GM12878 (cell line): ENCODE results near the gene RANBP17. TPM values are rescaled to one million over a fixed set of nuclear protein-coding genes. Genes with fewer than 3 reads are reported as not detected.

Source experiments
- ATAC-seq: fragments of 200-7000 bp; cut with Tn5 transposase; 3 replicates; pipeline ENCODE4 v1.9.1; 2020; ENCODE audit warnings: mild to moderate bottlenecking, moderate library complexity
- BruUV-seq: library from RNA; stranded (reverse); fragments of 400-500 nt; replicated peaks from 2 replicates; lab custom pipeline; 2021; lab: Mats Ljungman, UMichigan
- CTCF ChIA-PET: fragments of 300-600 bp; sonication (Branson Sonifier 250); formaldehyde crosslinking; extraction: SDS; loops from one replicate; lab custom pipeline; 2021; ENCODE audit warnings: inconsistent platforms; lab: Yijun Ruan, JAX
- POLR2A ChIA-PET: fragments of 350-600 bp; formaldehyde crosslinking; extraction: SDS; loops from one replicate; lab custom pipeline; 2021; ENCODE audit warnings: inconsistent platforms; lab: Charles Lee
- RAD21 ChIA-PET: fragments of 300-600 bp; sonication (Branson Sonifier 250); formaldehyde crosslinking; loops from one replicate; lab custom pipeline; 2023; ENCODE audit warnings: antibody characterized with exemption; ENCODE audit not compliant: unreplicated experiment; lab: Charles Lee
- SMC1A ChIA-PET: fragments of 300-600 bp; sonication (Branson Sonifier 250); formaldehyde crosslinking; loops from one replicate; lab custom pipeline; 2023; ENCODE audit not compliant: unreplicated experiment, uncharacterized antibody; lab: Charles Lee
- DNase-seq: peaks from one replicate; pipeline ENCODE4 v3.0.0-alpha.2; 2011; ENCODE audit warnings: low read depth, low spot score
- FAIRE-seq: peaks from 3 replicates; lab custom pipeline; 2011; peaks lifted over from hg19 to GRCh38; lab: Jason Lieb, UNC
- H2AFZ ChIP-seq: 2 replicates; pipeline ENCODE4 v1.6.0; 2011; ENCODE audit warnings: low read depth, low read length, control low read depth; ENCODE audit not compliant: control insufficient read depth
- H3K27ac ChIP-seq: 2 replicates; pipeline ENCODE4 v1.5.1; 2011; ENCODE audit warnings: control low read depth; ENCODE audit not compliant: control insufficient read depth, insufficient read depth
- H3K27me3 ChIP-seq, 2 experiments: replicated peaks in 1 of 2; 2 replicates each; pipeline versions ENCODE4 v1.6.0 to v1.6.1; 2011; ENCODE audit warnings: low read length in 1 of 2; ENCODE audit not compliant: control insufficient read depth in 2 of 2, insufficient read depth in 2 of 2
- H3K36me3 ChIP-seq, 2 experiments: 2 replicates each; pipeline ENCODE4 v1.5.1; 2011; ENCODE audit warnings: low read length in 1 of 2; ENCODE audit not compliant: control insufficient read depth in 2 of 2, insufficient read depth in 2 of 2
- H3K4me1 ChIP-seq: 2 replicates; pipeline ENCODE4 v1.6.1; 2011; ENCODE audit warnings: mild to moderate bottlenecking, low read length, moderate library complexity, mixed read lengths; ENCODE audit not compliant: control insufficient read depth, insufficient read depth
- H3K4me2 ChIP-seq: 2 replicates; pipeline ENCODE4 v1.6.0; 2011; ENCODE audit warnings: control low read depth; ENCODE audit not compliant: control insufficient read depth, insufficient read depth
- H3K4me3 ChIP-seq: fragments of 200-600 bp; sonication (generic); 2 replicates; pipeline ENCODE4 v1.5.1; 2016
- H3K79me2 ChIP-seq: 2 replicates; pipeline ENCODE4 v1.6.0; 2011; ENCODE audit warnings: low read length; ENCODE audit not compliant: control insufficient read depth, insufficient read depth
- H3K9ac ChIP-seq: 2 replicates; pipeline ENCODE4 v1.8.0; 2011; ENCODE audit warnings: low read length, control low read depth, mixed read lengths; ENCODE audit not compliant: control insufficient read depth, insufficient read depth
- H3K9me3 ChIP-seq: replicated peaks from 3 replicates; pipeline ENCODE4 v1.5.1; 2011; ENCODE audit warnings: mild to moderate bottlenecking, low read length; ENCODE audit not compliant: control insufficient read depth, insufficient read depth
- H4K20me1 ChIP-seq: 2 replicates; pipeline ENCODE4 v1.6.0; 2011; ENCODE audit not compliant: control insufficient read depth, insufficient read depth
- CEBPZ ChIP-seq: fragments of 150-350 bp; IDR thresholded peaks from 2 replicates; pipeline ENCODE4 v1.6.1; 2016; ENCODE audit warnings: low read depth, low read length
- CREM ChIP-seq: IDR thresholded peaks from 2 replicates; pipeline ENCODE4 v1.6.1; 2014; ENCODE audit warnings: antibody characterized with exemption, low read depth
- NFYB ChIP-seq: IDR thresholded peaks from 2 replicates; pipeline ENCODE4 v1.6.1; 2011; ENCODE audit warnings: low read depth, mild to moderate bottlenecking, low read length, improper control_type of control experiment, moderate library complexity; ENCODE audit not compliant: insufficient read depth
- PAX5 ChIP-seq: IDR thresholded peaks from 2 replicates; pipeline ENCODE4 v1.6.1; 2011; ENCODE audit warnings: low read depth, low read length, borderline replicate concordance
- RAD51 ChIP-seq: fragments of 450-650 bp; IDR thresholded peaks from 2 replicates; pipeline ENCODE4 v1.6.1; 2016; ENCODE audit warnings: moderate library complexity, mild to moderate bottlenecking, inconsistent platforms
- SMC3 ChIP-seq: IDR thresholded peaks from 2 replicates; pipeline ENCODE4 v1.6.1; 2011; ENCODE audit warnings: low read length, improper control_type of control experiment, borderline replicate concordance
- STAT1 ChIP-seq: fragments of 450-650 bp; conservative IDR thresholded peaks from 2 replicates; pipeline ENCODE4 v1.6.1; 2014; ENCODE audit warnings: antibody characterized with exemption, mild to moderate bottlenecking
- USF2 ChIP-seq: IDR thresholded peaks from 2 replicates; pipeline ENCODE4 v1.6.1; 2011; ENCODE audit warnings: low read depth, low read length, improper control_type of control experiment, borderline replicate concordance
- ZBTB11 ChIP-seq: fragments of 450-650 bp; formaldehyde crosslinking; IDR thresholded peaks from 2 replicates; pipeline ENCODE4 v1.5.0; 2022; ENCODE audit warnings: mild to moderate bottlenecking, missing genetic modification characterization
- WGBS: methylation state at CpG from one replicate; pipeline ENCODE4 v1.1.6; 2016; ENCODE audit warnings: low lambda C conversion rate; ENCODE audit not compliant: insufficient replicate concordance, insufficient coverage; ENCODE audit errors: missing lambda C conversion rate; 5-methylcytosine and 5-hydroxymethylcytosine counted together
- in situ Hi-C: fragments of 300-500 bp; cut with MboI; formaldehyde crosslinking; loops from 9 replicates; pipeline ENCODE4 v1.14.3; 2018; ENCODE audit warnings: mixed read lengths
- intact Hi-C: fragments of 100-400 bp; cut with micrococcal nuclease; formaldehyde crosslinking; loops from one replicate; pipeline ENCODE4 v1.14.2; 2022; ENCODE audit not compliant: unreplicated experiment
- polyA plus RNA-seq, 11 experiments: library from polyadenylated mRNA; depleted of rRNA in 4 of 11; unstranded in 6 of 11; stranded (reverse) in 5 of 11; fragments of >200 nt; fragmentation: Nextera tagmentation in 4 of 11; fragmentation: Illumina TruSeq in 1 of 11; extraction: Ambion mirVana in 4 of 11; extraction: Trizol in 1 of 11; gene quantifications; 1 replicate in 1 of 11; 2 replicates in 10 of 11; pipeline versions ENCODE4 v1.2.1 to v1.2.3, GENCODE V29; 2011 to 2016; ENCODE audit warnings: inconsistent platforms in 2 of 11, missing spikeins in 2 of 11, low read depth in 1 of 11
- total RNA-seq, 4 experiments: library from RNA; depleted of rRNA in 3 of 4; stranded (reverse); fragments of >200 nt in 3 of 4; fragmentation: Illumina TruSeq in 1 of 4; extraction: Trizol in 1 of 4; gene quantifications; 2 replicates each; pipeline versions ENCODE4 v1.2.1 to v1.2.3, GENCODE V29; 2013 to 2021
- TF ChIP-seq, protein P1 (sequence below): IDR thresholded peaks from 2 replicates; pipeline ENCODE4 v1.6.1; 2012; ENCODE audit warnings: low read depth, low read length, improper control_type of control experiment

The RANBP17 gene
- total and polyA plus RNA-seq, 10 of the 15 experiments (the other 5 are each of a cell fraction or from before 2014, with no cell fraction given), result 0.10 TPM; not detected in 9

DNA sequence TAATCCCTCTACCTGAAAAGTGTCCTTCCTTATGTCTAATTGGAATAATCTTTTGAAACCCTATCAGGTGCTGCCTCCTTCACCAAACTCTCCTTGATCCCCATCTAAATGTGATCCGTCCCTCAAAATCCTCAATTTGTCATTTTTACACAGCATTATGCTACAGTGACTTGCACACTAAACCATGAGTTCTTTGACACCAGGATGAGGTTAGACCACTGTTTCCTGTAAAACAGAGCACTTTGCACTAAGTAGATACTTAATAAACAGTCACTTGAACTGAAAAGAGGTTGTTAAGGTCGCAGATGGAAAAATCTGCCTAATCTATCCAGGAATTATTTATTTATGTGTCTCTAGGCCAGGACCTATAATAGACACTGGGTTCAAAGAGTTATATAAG is 403.0 kb downstream of the RANBP17 start (continued):
- TF ChIP-seq USF2 (no peak), CEBPZ (no peak)

GRCh38 chr5:171268700-171269620 is 407.1 kb downstream of the RANBP17 start:
- DNase-seq, result no peak
- 39% methylated on average over 7 of the region's 7 CpGs for WGBS
- no peak for FAIRE-seq
- Histone ChIP-seq H3K79me2 (no peaks in the 10 kb centered on the region), H3K27me3 (no peaks in the 10 kb centered on the region; a peak in 2 of 4 replicates), H3K9ac (no peak overlapping the region), H2AFZ (no peak overlapping the region), H4K20me1 (no peaks in the 10 kb centered on the region), H3K4me2 (no peak overlapping the region), H3K4me3 (no peak overlapping the region), H3K4me1 (no peaks in the 10 kb centered on the region), H3K9me3 (no peaks in the 10 kb centered on the region), H3K27ac (no peak overlapping the region), H3K36me3 (no peaks in the 10 kb centered on the region)
- in situ Hi-C loops, result no loop called here
- ChIA-PET RAD21 (no interaction called here), POLR2A (no interaction called here), CTCF (no interaction called here), SMC1A (no interaction called here)
- intact Hi-C loops, result no loop called here
- no peak for ATAC-seq
- BruUV-seq, result no TSS peak
- no peak for TF ChIP-seq PAX5
- TF ChIP-seq, protein P1, sequence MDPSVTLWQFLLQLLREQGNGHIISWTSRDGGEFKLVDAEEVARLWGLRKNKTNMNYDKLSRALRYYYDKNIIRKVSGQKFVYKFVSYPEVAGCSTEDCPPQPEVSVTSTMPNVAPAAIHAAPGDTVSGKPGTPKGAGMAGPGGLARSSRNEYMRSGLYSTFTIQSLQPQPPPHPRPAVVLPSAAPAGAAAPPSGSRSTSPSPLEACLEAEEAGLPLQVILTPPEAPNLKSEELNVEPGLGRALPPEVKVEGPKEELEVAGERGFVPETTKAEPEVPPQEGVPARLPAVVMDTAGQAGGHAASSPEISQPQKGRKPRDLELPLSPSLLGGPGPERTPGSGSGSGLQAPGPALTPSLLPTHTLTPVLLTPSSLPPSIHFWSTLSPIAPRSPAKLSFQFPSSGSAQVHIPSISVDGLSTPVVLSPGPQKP, result no peak
- TF ChIP-seq STAT1, result no peak
- no peak for TF ChIP-seq RAD51
- TF ChIP-seq SMC3, result no peak
- TF ChIP-seq NFYB, result no peak
- TF ChIP-seq ZBTB11 (CRISPR knock-in tag), result no peak
- no peak for TF ChIP-seq CREM
